ENCODE measurements around the gene PYDC1.

- TF ChIP-seq EZH2phosphoT487 (IDR thresholded peaks at IDR 0.05; ENCODE audit: low read length) (no peak), CTCF (IDR thresholded peaks at IDR 0.05; ENCODE audit: low read length) (no peak), EZH2 (optimal IDR thresholded peaks at IDR 0.05; ENCODE audit: low read depth, low read length) (no peak)
These were observed 10.2 kb downstream of the PYDC1 start for GRCh38 chr16:31206776-31207175.
